ENCODE results near the gene CAMK2D.

DNA sequence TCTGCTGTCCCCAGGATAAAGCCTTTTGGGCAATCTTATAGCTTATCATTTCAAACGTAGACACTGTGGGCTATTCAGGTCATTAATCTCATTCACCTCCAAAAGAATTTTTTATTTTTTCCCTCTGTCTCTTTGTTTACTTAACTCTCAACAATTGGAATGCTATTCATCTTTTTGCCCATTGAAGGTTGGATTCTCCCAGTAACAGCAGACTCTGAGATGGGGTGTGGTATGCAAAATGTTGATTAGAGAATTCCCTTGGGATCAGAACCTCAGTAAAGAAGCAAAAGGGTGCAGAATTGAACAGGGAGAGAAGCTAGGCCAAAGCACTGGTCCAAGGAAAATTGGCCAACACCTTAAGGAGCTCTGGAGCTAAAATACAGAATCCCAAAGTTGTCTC is 60.4 kb downstream of the CAMK2D start:
- TF ChIP-seq, protein P1, sequence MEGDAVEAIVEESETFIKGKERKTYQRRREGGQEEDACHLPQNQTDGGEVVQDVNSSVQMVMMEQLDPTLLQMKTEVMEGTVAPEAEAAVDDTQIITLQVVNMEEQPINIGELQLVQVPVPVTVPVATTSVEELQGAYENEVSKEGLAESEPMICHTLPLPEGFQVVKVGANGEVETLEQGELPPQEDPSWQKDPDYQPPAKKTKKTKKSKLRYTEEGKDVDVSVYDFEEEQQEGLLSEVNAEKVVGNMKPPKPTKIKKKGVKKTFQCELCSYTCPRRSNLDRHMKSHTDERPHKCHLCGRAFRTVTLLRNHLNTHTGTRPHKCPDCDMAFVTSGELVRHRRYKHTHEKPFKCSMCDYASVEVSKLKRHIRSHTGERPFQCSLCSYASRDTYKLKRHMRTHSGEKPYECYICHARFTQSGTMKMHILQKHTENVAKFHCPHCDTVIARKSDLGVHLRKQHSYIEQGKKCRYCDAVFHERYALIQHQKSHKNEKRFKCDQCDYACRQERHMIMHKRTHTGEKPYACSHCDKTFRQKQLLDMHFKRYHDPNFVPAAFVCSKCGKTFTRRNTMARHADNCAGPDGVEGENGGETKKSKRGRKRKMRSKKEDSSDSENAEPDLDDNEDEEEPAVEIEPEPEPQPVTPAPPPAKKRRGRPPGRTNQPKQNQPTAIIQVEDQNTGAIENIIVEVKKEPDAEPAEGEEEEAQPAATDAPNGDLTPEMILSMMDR (IDR thresholded peaks at IDR 0.05): no peak
- TF ChIP-seq POLR2A (IDR thresholded peaks at IDR 0.05) (no peak), EP300 (IDR thresholded peaks at IDR 0.05) (no peak), POLR2AphosphoS5 (IDR thresholded peaks at IDR 0.05) (no peak)
